Endothelial cell of umbilical vein (primary cell): ENCODE data around the gene CCDC14. TPM values are rescaled to one million over a fixed set of nuclear protein-coding genes. Genes with fewer than 3 reads are reported as not detected.

Source experiments
- BruUV-seq: library from RNA; stranded (reverse); fragments of 400-500 nt; replicated peaks from 2 replicates; lab custom pipeline; 2021; lab: Mats Ljungman, UMichigan
- CTCF ChIA-PET: fragments of 300-600, 350-600 bp; sonication (Branson Sonifier 250); formaldehyde crosslinking; loops from one replicate; lab custom pipeline; 2021; ENCODE audit warnings: antibody characterized with exemption, inconsistent platforms; lab: Charles Lee
- POLR2A ChIA-PET: fragments of 300-600, 350-600 bp; sonication (Branson Sonifier 250); formaldehyde crosslinking; loops from one replicate; lab custom pipeline; 2021; ENCODE audit warnings: antibody characterized with exemption, inconsistent platforms; lab: Charles Lee
- DNase-seq: peaks from one replicate; pipeline ENCODE4 v3.0.0-alpha.2; 2011; ENCODE audit warnings: low read depth, low spot score
- FAIRE-seq: peaks from 2 replicates; lab custom pipeline; 2011; peaks lifted over from hg19 to GRCh38; lab: Jason Lieb, UNC
- H2AFZ ChIP-seq: 2 replicates; pipeline ENCODE4 v1.6.0; 2012; ENCODE audit warnings: low read depth, low read length, control low read depth, inconsistent platforms
- H3K27ac ChIP-seq: 2 replicates; pipeline ENCODE4 v1.5.1; 2011; ENCODE audit warnings: low read depth, mild to moderate bottlenecking, control low read depth, low read length, moderate library complexity; ENCODE audit not compliant: insufficient read depth
- H3K27me3 ChIP-seq, 2 experiments: 2 replicates each; pipeline versions ENCODE4 v1.6.0 to v1.6.1; 2011; ENCODE audit warnings: low read length in 2 of 2, mixed read lengths in 1 of 2; ENCODE audit not compliant: control insufficient read depth in 2 of 2, insufficient read depth in 2 of 2
- H3K36me3 ChIP-seq, 2 experiments: 2 replicates in 1 of 2; 3 replicates in 1 of 2; pipeline ENCODE4 v1.5.1; 2011; ENCODE audit warnings: low read length in 2 of 2, mild to moderate bottlenecking in 1 of 2, moderate library complexity in 1 of 2; ENCODE audit not compliant: control insufficient read depth in 2 of 2, insufficient read depth in 2 of 2; ENCODE audit errors: extremely low read depth in 1 of 2
- H3K4me1 ChIP-seq: 3 replicates; pipeline ENCODE4 v1.5.1; 2011; ENCODE audit warnings: mild to moderate bottlenecking, low read length; ENCODE audit not compliant: control insufficient read depth, insufficient read depth; ENCODE audit errors: extremely low read depth
- H3K4me2 ChIP-seq: 2 replicates; pipeline ENCODE4 v1.6.1; 2011; ENCODE audit warnings: low read length, control low read depth, mixed read lengths; ENCODE audit not compliant: insufficient read depth
- H3K4me3 ChIP-seq, 3 experiments: fragments of 200-600 bp in 1 of 3; sonication (generic), shearing (Covaris generic) in 1 of 3; replicated peaks in 1 of 3; 2 replicates each; pipeline ENCODE4 v1.5.1; 2011 to 2016; ENCODE audit warnings: control low read depth in 3 of 3, low read length in 3 of 3, mild to moderate bottlenecking in 2 of 3, inconsistent platforms in 1 of 3, low read depth in 1 of 3, moderate library complexity in 1 of 3; ENCODE audit not compliant: insufficient read depth in 1 of 3
- H3K79me2 ChIP-seq: 2 replicates; pipeline ENCODE4 v1.6.0; 2012; ENCODE audit warnings: low read length, inconsistent platforms; ENCODE audit not compliant: control insufficient read depth, insufficient read depth
- H3K9ac ChIP-seq: replicated peaks from 2 replicates; pipeline ENCODE3; 2011; ENCODE audit warnings: low read length, control low read depth; ENCODE audit not compliant: insufficient read depth; ENCODE audit errors: extremely low read depth
- H3K9me1 ChIP-seq: replicated peaks from 3 replicates; pipeline ENCODE4 v1.6.0; 2011; ENCODE audit warnings: mild to moderate bottlenecking, low read length; ENCODE audit not compliant: control insufficient read depth, insufficient read depth; ENCODE audit errors: extremely low read depth
- H3K9me3 ChIP-seq: replicated peaks from 2 replicates; pipeline ENCODE4 v1.5.1; 2012; ENCODE audit warnings: low read length, inconsistent platforms; ENCODE audit not compliant: control insufficient read depth, insufficient read depth
- H4K20me1 ChIP-seq: replicated peaks from 2 replicates; pipeline ENCODE3; 2011; ENCODE audit warnings: mild to moderate bottlenecking, low read length; ENCODE audit not compliant: control insufficient read depth, insufficient read depth; ENCODE audit errors: extremely low read depth
- EZH2 ChIP-seq: IDR thresholded peaks from 2 replicates; pipeline ENCODE4 v1.6.1; 2012; ENCODE audit warnings: borderline replicate concordance, low read depth, mild to moderate bottlenecking, moderate library complexity, low read length, inconsistent platforms; ENCODE audit not compliant: severe bottlenecking
- FOS ChIP-seq: IDR thresholded peaks from 2 replicates; pipeline ENCODE4 v1.6.1; 2011; ENCODE audit warnings: mild to moderate bottlenecking, low read length, moderate library complexity, borderline replicate concordance; ENCODE audit not compliant: insufficient read depth
- GATA2 ChIP-seq: IDR thresholded peaks from 2 replicates; pipeline ENCODE4 v1.7.0; 2011; ENCODE audit warnings: low read depth, mild to moderate bottlenecking, moderate library complexity, mixed read lengths, low read length; ENCODE audit not compliant: insufficient read length, insufficient read depth
- JUN ChIP-seq: IDR thresholded peaks from 2 replicates; pipeline ENCODE4 v1.6.1; 2011; ENCODE audit warnings: borderline replicate concordance, low read depth; ENCODE audit not compliant: insufficient read length, insufficient read depth
- MYC ChIP-seq: IDR thresholded peaks from one replicate; pipeline ENCODE4 v1.6.1; 2011; ENCODE audit warnings: mild to moderate bottlenecking, low read depth, low read length
- POLR2A ChIP-seq: IDR thresholded peaks from 2 replicates; pipeline ENCODE4 v1.6.1; 2012; ENCODE audit warnings: low read depth, mild to moderate bottlenecking, control low read depth, low read length
- POLR2AphosphoS5 ChIP-seq: IDR thresholded peaks from 2 replicates; pipeline ENCODE4 v1.6.1; 2012; ENCODE audit warnings: low read depth, mild to moderate bottlenecking, control low read depth, low read length, moderate library complexity; ENCODE audit not compliant: insufficient read depth
- dilution Hi-C: fragments of 300-500 bp; cut with MboI; formaldehyde crosslinking; loops from one replicate; pipeline ENCODE4 v1.15.0; 2019; ENCODE audit warnings: low sequenced_read_pairs; ENCODE audit not compliant: extremely low pct_ligation_motif_present
- intact Hi-C: fragments of 100-400 bp; cut with micrococcal nuclease; formaldehyde crosslinking; loops from one replicate; pipeline ENCODE4 v1.10.0; 2022
- polyA plus RNA-seq, 4 experiments: library from polyadenylated mRNA; depleted of rRNA in 3 of 4; stranded (reverse) in 3 of 4; unstranded in 1 of 4; fragments of >200 nt; gene quantifications; 2 replicates each; pipeline versions ENCODE4 v1.2.1 to v1.2.3, GENCODE V29; 2011 to 2012; ENCODE audit warnings: missing spikeins in 1 of 4
- total RNA-seq: library from RNA; stranded (reverse); gene quantifications from 2 replicates; pipeline ENCODE4 v1.2.3, GENCODE V29; 2021
- TF ChIP-seq, protein P1 (sequence below): IDR thresholded peaks from 2 replicates; pipeline ENCODE4 v1.6.1; 2011; ENCODE audit not compliant: insufficient read depth, insufficient read length
- TF ChIP-seq, protein P2 (sequence below), 2 donors: IDR thresholded peaks; 1 replicate in 1 of 2; 2 replicates in 1 of 2; pipeline ENCODE4 v1.5.1; 2011; ENCODE audit warnings: low read length in 2 of 2, mild to moderate bottlenecking in 2 of 2, moderate library complexity in 2 of 2, control low read depth in 1 of 2, inconsistent platforms in 1 of 2, low read depth in 1 of 2; ENCODE audit not compliant: insufficient read depth in 1 of 2; ENCODE audit errors: extremely low read depth in 1 of 2

The CCDC14 gene
- total and polyA plus RNA-seq, 2 donors (not counting 3 experiments of a cell fraction or from before 2014, with no cell fraction given), result 47.5 to 55.3 TPM

DNA sequence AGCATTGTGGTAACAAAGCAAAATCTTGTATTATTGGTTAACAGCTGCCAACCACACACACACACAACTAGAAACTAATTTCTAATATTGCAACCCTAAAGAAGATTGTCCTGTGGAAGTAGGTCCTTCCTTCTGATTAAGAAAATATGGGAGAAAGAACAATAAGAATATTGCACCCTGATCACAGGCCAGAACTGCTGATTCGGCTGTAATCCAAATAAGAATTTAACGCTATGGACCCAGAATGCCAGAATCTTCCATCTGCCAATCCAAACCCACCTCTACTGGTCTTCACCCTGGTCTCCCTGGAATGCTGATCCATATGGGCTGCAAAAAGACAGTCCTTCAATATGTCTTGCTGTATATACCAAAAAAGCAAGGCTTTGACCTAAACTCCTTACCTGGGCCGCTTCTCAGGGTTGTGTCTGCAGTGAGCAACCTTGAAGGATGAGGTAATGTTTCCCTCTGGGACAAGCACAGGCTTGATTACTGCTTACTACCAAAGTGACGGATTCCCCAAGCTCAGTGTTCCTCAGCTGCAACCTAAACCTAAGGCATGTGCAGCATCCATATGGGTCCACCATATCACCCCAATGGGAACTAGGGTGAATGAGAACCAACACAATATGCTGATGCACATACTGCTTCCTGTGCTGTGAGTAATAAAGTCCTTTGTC lies 8.0 kb downstream of the CCDC14 start:
- CTCF ChIA-PET, result interaction anchor here (1.1 kb wide), 1 partner anchor 12 kb away, joined by 4 read pairs; no protein-coding TSS in a partner anchor

More for the DNA sequence above, 8.0 kb downstream of the CCDC14 start:
- no peaks in the 10 kb centered on the region for H4K20me1 ChIP-seq
- no peak overlapping the region for H3K4me2 ChIP-seq
- DNase-seq (no peak), FAIRE-seq (no peak)
- no peak overlapping the region for H3K27ac ChIP-seq
- no peak overlapping the region for H3K9ac ChIP-seq
- H3K27me3 ChIP-seq, result no peaks in the 10 kb centered on the region
- POLR2A ChIA-PET, result no interaction called here
- H3K4me3 ChIP-seq, result no peak overlapping the region
- peaks cover 3% of the 10 kb centered on the region for H3K79me2 ChIP-seq
- peaks cover 7 to 9% of the 10 kb centered on the region in 2 experiments for H3K36me3 ChIP-seq
- BruUV-seq, result no TSS peak
- dilution Hi-C loops (no loop called here), intact Hi-C loops (no loop called here)
- no peaks in the 10 kb centered on the region for H3K9me1 ChIP-seq
- TF ChIP-seq POLR2AphosphoS5, result no peak
- no peak for TF ChIP-seq MYC
- TF ChIP-seq POLR2A, result no peak
- TF ChIP-seq FOS, result no peak
- TF ChIP-seq, protein P1, sequence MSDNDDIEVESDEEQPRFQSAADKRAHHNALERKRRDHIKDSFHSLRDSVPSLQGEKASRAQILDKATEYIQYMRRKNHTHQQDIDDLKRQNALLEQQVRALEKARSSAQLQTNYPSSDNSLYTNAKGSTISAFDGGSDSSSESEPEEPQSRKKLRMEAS, result no peak
- TF ChIP-seq EZH2, result no peak
- no peak for TF ChIP-seq JUN
- TF ChIP-seq GATA2, result no peak
- TF ChIP-seq, protein P2, sequence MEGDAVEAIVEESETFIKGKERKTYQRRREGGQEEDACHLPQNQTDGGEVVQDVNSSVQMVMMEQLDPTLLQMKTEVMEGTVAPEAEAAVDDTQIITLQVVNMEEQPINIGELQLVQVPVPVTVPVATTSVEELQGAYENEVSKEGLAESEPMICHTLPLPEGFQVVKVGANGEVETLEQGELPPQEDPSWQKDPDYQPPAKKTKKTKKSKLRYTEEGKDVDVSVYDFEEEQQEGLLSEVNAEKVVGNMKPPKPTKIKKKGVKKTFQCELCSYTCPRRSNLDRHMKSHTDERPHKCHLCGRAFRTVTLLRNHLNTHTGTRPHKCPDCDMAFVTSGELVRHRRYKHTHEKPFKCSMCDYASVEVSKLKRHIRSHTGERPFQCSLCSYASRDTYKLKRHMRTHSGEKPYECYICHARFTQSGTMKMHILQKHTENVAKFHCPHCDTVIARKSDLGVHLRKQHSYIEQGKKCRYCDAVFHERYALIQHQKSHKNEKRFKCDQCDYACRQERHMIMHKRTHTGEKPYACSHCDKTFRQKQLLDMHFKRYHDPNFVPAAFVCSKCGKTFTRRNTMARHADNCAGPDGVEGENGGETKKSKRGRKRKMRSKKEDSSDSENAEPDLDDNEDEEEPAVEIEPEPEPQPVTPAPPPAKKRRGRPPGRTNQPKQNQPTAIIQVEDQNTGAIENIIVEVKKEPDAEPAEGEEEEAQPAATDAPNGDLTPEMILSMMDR (IDR thresholded peaks at IDR 0.05; ENCODE audit: extremely low read depth in 1 of 2, insufficient read depth in 1 of 2, low read depth in 1 of 2, low read length in 2 of 2), result no peak
- H2AFZ ChIP-seq, result no peak overlapping the region
- H3K4me1 ChIP-seq, result no peaks in the 10 kb centered on the region
- no peaks in the 10 kb centered on the region for H3K9me3 ChIP-seq
